Stimulated activated memory B cell treated with anti-CD40 and anti-IgM and Interleukin-4, amounts not matched to agents 10 μg/mL and 1 μg/mL and 100 μg/mL, for 72 hours (primary cell): Measurements from ENCODE around the gene TMEM86B.

Source experiments
- ATAC-seq: fragments of 150-1000 bp; cut with Tn5 transposase; 2 replicates; pipeline ENCODE4 v1.10.0; 2021
- H3K27ac Mint-ChIP-seq: one replicate; pipeline ENCODE4 v1.8.0; 2022; ENCODE audit warnings: mild to moderate bottlenecking, mixed read lengths
- H3K27me3 Mint-ChIP-seq: one replicate; pipeline ENCODE4 v1.8.0; 2022; ENCODE audit warnings: mixed read lengths
- H3K36me3 Mint-ChIP-seq: one replicate; pipeline ENCODE4 v1.8.0; 2022; ENCODE audit warnings: mixed read lengths
- H3K4me1 Mint-ChIP-seq: one replicate; pipeline ENCODE4 v1.8.0; 2022; ENCODE audit warnings: mixed read lengths
- H3K4me3 Mint-ChIP-seq: one replicate; pipeline ENCODE4 v1.8.0; 2022; ENCODE audit warnings: mild to moderate bottlenecking, moderate library complexity, mixed read lengths
- H3K9me3 Mint-ChIP-seq: one replicate; pipeline ENCODE4 v1.8.0; 2022; ENCODE audit warnings: mixed read lengths

The TMEM86B gene

DNA sequence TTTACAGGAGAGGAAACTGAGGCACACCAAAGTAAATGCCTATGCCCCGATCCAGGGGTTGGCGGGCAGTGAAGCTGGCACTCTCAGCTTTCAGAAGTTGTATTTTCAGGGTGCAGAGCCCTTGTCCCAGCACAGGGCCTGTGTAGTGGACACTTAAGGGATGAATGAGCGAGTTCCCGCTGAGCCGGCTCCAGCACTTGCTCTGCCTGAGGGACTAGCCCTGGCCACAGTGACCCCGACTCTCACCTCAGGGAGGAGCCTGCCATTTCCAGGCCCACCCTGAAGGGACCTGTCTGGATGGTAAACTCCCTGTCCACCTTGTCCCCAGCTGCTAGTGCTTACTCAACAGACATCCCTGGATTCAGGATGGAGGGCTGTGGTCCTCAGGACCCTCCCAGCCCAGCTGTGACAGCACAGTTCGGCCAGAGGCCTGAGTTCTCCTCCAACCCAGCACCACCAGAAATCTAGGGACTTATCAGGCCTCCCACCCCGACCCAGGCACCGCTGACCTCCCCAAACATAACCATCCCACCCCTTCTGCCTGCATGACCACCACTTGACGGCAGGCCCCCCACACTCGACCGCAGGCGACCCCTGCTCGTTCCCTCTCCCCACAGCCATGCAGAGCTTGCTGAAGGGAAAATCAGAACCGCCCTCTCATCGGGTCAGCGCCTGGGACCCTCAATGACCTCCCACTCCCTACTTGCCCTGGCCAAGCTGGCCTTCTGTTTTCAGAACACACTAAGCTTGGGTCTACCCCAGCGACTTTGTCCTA, 21.9 kb upstream of the TMEM86B start:
- no peaks in the 10 kb centered on the region for H3K27me3 Mint-ChIP-seq
- H3K4me3 Mint-ChIP-seq = peak overlapping the region; percentile 81
- H3K9me3 Mint-ChIP-seq = no peaks in the 10 kb centered on the region
- peaks cover 77% of the 10 kb centered on the region for H3K4me1 Mint-ChIP-seq
- peak overlapping the region; percentile 97 for H3K27ac Mint-ChIP-seq
- ATAC-seq = no peak
- H3K36me3 Mint-ChIP-seq = peaks cover 33% of the 10 kb centered on the region

DNA sequence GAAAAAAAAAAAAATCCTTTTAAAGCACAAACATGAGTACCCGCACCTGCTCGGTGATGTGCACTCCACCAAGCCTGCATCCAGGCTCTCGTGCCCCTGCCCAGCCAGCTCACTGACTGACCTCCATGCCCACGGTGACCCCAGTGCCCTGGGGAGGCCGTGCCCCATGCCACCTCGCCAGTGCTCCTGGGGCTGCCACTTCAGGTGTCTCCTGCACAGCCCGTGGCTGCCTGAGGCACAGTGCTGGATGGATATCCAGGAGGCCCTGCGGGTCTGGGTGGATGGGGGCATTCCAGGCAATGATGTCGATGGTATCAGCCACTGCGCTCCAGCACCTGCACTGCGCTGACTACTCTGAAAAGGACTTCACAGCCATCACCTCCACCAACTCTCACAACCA, 21.3 kb upstream of the TMEM86B start:
- Mint-ChIP-seq H3K27me3 (no peaks in the 10 kb centered on the region), H3K27ac (no peak overlapping the region), H3K4me1 (peaks cover 71% of the 10 kb centered on the region), H3K9me3 (no peaks in the 10 kb centered on the region), H3K36me3 (peaks cover 33% of the 10 kb centered on the region), H3K4me3 (no peak overlapping the region)
- no peak for ATAC-seq

DNA sequence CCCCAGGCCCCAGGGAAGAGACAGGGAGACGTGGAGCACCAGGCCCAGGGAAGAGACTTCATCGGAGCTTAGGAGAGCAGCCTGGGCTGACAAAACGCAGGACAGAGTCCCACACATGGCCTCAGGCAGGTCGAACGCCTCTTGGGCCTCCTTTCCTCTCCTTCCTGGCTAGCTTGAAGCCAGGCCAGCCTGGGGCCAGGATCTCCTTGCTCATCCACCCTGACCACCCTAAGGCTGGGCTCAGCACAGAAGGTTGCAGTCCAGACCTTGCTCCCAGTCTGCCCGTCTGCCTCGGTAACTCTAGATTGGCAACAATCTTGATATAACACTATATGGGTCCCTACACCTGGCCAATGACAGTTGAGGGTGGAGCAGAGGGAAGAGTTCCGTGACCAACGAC, 20.1 kb upstream of the TMEM86B start:
- H3K27ac Mint-ChIP-seq = peak overlapping the region; percentile 69
- H3K4me1 Mint-ChIP-seq = peaks cover 66% of the 10 kb centered on the region
- H3K36me3 Mint-ChIP-seq = peaks cover 44% of the 10 kb centered on the region
- no peak for ATAC-seq
- peak overlapping the region; percentile 28 for H3K4me3 Mint-ChIP-seq
- no peaks in the 10 kb centered on the region for H3K9me3 Mint-ChIP-seq
- H3K27me3 Mint-ChIP-seq = no peaks in the 10 kb centered on the region

DNA sequence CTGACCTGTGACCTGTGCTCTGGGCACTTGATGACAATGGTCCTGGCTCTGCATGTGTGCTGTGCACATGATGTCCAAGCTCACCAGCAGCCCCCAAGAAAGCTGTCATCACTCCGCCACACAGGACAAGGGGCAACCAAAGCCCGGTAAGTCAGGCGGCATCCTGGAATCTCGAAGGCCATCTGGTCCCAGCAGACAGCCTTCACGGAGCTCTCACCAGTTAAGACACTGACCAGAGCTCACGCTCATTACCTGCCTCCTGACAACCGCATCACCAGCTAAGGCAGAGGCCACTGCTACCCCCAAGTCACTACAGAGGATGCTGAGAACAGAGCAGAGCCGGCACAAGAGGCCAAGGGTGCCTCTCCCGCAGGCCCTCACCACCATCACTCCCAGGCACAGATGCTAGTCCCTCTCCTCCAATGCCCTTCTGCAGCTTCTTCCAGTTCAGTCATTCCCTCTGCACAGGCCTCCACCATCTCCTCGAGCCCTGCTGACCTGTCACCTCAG, 19.7 kb upstream of the TMEM86B start:
- no peak for ATAC-seq
- Mint-ChIP-seq H3K9me3 (no peaks in the 10 kb centered on the region), H3K36me3 (peaks cover 48% of the 10 kb centered on the region), H3K4me3 (peak overlapping the region; percentile 28), H3K27ac (peak overlapping the region; percentile 69), H3K27me3 (no peaks in the 10 kb centered on the region), H3K4me1 (peaks cover 61% of the 10 kb centered on the region)

DNA sequence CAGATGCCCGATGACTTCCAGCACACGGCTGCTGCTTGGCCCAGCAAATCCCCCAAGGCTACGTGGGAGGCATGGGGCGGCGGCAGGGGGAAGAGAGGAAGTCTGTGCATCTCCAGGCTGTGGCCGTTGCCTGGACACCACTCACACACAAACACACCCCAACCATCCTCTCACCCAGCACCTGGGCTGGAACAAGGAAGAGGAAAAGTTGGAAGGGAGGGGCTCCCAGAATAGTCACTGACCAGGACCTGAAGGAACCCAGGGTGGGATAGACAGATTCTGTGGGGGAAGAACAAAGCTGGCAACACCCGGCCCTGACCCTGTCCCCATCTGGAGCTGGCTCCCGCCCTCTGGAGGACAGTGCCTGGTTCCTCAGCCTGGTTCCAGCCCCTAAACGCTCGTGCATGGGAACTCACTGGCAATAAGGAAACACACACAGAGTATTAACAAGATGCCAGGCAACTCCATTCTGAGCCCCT, 19.1 kb upstream of the TMEM86B start:
- Mint-ChIP-seq H3K36me3 (peaks cover 54% of the 10 kb centered on the region), H3K9me3 (no peaks in the 10 kb centered on the region), H3K4me1 (peaks cover 59% of the 10 kb centered on the region), H3K27ac (no peak overlapping the region), H3K27me3 (no peaks in the 10 kb centered on the region), H3K4me3 (no peak overlapping the region)
- no peak for ATAC-seq

DNA sequence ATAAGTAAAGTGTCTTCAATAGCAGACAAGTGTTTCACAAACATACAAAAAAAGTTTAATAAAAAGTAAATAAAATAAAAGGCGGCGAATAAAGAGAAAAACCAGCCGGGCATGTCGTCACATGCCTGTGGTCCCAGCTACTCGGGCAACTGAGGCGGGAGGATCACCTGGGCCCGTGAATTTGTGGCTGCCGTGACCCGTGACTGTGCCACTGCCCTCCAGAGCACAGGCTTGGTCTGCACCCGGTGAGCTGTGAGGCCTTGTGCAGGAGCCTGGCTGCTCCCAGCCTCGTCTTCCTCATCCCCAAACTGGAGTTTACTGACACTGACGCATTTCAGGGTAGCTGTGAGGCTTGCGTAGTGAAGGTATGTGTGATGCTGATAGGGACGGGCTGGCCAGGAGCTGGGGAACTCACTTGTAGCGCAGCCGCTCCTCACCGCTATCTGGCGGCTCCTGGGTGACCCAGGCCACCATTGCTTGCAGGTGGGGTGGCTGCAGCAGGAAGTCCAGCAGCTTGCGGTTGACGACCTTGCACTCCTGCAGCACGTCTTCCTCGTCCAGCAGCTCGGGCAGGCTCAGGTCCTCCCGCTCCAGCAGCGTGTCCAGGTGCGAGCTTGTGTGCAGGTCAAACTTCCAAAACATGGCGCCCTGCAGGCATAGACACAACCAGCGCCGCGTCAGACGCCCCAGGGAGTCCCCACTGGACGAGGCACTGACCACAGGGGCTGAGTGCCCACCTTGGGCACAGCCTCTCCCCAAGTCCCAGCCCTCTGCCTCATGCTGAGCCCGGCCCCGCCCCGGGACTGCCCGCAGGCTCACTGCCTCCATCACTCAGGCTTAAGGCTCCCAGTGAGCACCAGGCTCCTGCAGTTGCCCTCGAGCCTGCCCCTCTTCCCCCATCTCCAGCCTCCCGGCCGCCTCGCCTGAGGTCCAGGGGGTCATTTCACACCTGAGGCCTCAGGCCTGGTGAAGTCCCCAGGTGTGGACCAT, 18.2 kb upstream of the TMEM86B start:
- no peaks in the 10 kb centered on the region for H3K9me3 Mint-ChIP-seq
- no peaks in the 10 kb centered on the region for H3K27me3 Mint-ChIP-seq
- H3K36me3 Mint-ChIP-seq = peaks cover 57% of the 10 kb centered on the region
- H3K27ac Mint-ChIP-seq = no peak overlapping the region
- ATAC-seq = no peak
- H3K4me1 Mint-ChIP-seq = peaks cover 53% of the 10 kb centered on the region
- no peak overlapping the region for H3K4me3 Mint-ChIP-seq

DNA sequence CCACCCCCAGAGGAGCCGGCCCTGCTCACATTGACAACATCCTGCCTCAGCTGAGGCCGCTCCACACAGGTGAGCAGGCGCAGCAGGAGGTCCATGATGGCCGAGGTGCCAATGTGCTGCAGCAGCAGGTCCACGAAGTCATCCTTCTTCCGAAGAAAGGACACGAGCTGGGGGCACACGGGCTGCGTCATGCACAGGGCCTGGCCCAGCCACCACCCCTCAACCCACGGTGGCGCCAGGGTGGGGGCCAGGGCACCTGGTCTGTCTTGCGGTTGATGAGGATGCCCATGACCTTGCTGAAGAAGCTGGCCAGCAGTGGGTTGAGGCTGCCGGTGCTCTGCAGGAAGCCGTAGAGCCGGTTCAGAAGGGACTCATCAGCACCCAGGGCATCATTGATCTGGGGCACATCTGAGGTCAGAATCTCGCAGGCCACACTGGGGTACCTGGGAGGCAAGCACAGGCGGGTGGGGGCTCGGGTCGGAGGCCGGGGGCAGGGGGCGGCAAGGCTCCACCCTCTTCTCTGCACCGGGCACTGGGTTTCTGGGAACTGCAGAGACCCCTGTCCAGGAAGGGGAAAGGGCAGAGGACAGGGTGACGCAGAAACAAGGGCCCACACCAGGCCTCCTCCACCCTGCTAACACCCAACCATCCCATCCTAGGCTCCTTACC, 16.8 kb upstream of the TMEM86B start:
- peaks cover 39% of the 10 kb centered on the region for H3K4me1 Mint-ChIP-seq
- no peak overlapping the region for H3K4me3 Mint-ChIP-seq
- H3K9me3 Mint-ChIP-seq = no peaks in the 10 kb centered on the region
- H3K27ac Mint-ChIP-seq = no peak overlapping the region
- no peaks in the 10 kb centered on the region for H3K27me3 Mint-ChIP-seq
- peaks cover 52% of the 10 kb centered on the region for H3K36me3 Mint-ChIP-seq
- ATAC-seq = no peak

DNA sequence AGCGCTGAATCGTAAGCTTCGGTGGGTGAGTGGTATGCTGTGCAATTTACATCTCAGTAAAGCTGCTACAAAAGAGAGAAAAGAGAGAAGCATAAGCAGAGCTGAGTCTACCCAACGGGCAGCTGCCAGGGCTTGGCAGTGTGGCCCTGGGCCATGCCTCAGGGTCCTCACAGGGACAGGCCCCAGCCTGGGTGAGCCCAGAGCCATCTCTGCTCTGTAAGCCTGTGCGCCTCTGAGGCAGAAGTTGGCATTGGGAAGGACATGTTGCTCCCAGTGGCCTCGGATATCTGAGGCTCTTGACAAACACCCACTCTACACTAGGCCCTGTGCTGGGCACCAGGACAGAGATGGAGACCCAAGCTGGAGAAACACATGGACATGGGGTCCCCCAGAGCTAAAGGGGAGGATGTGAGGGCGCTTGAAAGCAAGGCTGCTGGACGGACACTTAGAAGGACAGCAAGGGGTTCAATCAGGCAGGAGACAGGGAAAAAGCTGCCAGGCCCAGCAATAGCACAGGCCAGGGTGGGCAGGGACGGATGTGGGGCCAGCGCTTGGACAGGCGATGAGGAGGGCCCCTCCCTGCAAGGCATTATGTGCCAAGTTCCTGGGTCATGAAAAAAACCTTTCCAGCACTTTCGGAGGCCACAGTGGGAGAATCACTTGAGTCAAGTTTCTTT, 15.6 kb upstream of the TMEM86B start:
- Mint-ChIP-seq H3K27me3 (no peaks in the 10 kb centered on the region), H3K4me3 (no peak overlapping the region), H3K4me1 (peaks cover 35% of the 10 kb centered on the region), H3K9me3 (no peaks in the 10 kb centered on the region), H3K36me3 (peaks cover 58% of the 10 kb centered on the region), H3K27ac (no peak overlapping the region)
- ATAC-seq = no peak

DNA sequence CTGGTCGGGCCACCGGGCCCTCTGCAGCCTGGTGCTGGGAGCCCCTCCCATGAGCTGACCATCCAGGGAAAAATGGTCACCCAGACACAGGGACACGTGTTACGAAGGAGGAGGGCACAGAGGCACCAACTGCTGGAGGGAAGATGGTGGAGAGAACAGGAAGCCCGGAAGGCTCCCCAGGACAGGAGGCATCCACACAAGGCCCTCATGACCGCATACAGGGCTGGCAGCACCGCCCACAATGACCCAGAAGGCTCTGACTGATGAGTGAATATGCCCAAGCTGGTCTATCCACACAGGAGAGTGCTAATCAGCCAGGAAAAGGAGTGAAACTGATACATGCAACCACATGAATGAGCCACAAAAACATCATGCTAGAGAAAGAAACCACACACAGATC, 14.0 kb upstream of the TMEM86B start:
- Mint-ChIP-seq H3K27ac (no peak overlapping the region), H3K4me1 (peaks cover 19% of the 10 kb centered on the region), H3K36me3 (peaks cover 55% of the 10 kb centered on the region), H3K4me3 (no peak overlapping the region), H3K9me3 (no peaks in the 10 kb centered on the region), H3K27me3 (no peaks in the 10 kb centered on the region)
- ATAC-seq = no peak

DNA sequence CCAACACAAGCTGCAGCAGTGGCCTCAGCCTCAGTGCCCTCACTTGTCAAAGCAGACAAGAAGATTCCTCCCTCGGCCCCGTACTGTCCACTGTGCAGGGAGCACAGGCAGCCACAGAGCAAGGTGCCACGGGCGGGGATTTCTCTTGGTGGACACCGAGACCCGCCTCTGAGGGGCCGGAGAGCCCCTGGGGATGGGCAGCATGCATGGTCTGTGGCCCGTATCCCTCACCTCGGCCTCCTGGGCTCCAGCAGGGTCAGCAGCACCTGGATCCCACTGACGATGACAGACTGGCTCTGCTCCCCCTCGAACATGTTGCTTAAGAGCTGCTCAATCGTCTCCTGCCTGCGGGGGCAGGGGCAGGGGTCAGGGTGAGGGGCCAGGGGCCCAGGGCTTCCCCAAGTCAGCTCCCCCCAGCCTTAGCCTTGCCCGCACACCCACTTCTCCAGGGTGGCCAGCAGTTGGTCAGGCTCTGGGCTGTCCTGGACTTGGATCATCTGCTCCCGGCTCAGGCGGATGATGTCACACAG, 13.4 kb upstream of the TMEM86B start:
- Mint-ChIP-seq H3K4me3 (no peak overlapping the region), H3K27me3 (no peaks in the 10 kb centered on the region), H3K27ac (no peak overlapping the region), H3K4me1 (peaks cover 14% of the 10 kb centered on the region), H3K9me3 (no peaks in the 10 kb centered on the region), H3K36me3 (peaks cover 55% of the 10 kb centered on the region)
- ATAC-seq = no peak

DNA sequence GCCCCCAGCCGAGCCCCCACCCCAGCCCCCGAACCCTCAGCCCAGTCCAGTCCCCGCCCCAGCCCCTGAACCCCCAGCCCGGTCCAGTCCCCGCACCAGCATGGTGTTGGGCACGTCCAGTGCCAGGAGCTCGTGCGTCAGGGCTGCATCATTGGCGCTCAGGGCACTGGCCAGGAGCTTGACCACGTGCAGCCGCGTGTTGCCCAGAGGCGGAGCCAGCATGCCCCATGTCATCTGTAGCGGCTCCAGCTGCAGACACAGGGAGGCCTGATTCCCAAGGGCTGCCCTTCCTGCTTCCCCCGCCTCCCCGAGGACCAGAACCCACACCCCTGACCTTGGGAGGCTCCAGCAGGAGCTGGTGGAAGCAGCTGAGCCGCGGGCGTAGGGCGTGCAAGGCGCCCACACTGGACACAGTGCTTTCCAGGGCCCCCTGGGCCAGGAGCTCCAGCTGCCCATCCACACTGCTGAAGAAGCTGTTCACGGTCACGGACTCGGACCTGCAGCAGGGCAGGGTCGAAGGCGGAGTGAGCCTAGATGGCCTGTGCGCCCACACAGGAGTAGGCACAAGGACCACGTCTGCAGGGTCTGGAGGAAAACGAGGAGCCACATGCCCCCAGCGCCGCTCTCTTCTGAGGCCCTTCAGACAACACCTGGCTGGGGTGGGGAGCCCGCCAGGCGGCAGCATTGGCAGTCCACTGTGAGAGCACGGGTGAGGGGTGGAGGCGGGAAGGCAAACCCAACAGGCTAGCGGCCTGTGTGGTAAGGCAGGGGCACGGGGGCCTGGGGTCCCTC, 12.8 kb upstream of the TMEM86B start:
- Mint-ChIP-seq H3K36me3 (peaks cover 62% of the 10 kb centered on the region), H3K27me3 (no peaks in the 10 kb centered on the region), H3K4me3 (no peak overlapping the region), H3K9me3 (no peaks in the 10 kb centered on the region), H3K27ac (no peak overlapping the region), H3K4me1 (peaks cover 12% of the 10 kb centered on the region)
- no peak for ATAC-seq

DNA sequence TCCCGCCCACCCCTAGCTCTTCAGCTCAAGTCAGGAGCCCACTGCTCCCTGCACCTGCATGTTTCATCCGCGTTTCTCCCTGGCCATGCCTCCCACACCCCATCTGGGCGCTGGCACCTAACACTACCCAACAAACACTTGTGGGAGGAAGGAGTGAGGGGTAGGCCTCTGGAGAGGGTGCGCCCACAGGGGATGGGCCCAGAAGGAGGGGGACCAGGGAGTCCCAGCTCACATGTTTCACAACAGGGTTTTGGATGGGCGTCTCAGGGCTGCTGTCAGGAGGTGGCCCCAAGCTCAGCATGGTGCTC, 12.1 kb upstream of the TMEM86B start:
- ATAC-seq = no peak
- no peak overlapping the region for H3K4me3 Mint-ChIP-seq
- H3K9me3 Mint-ChIP-seq = no peaks in the 10 kb centered on the region
- peaks cover 62% of the 10 kb centered on the region for H3K36me3 Mint-ChIP-seq
- no peaks in the 10 kb centered on the region for H3K27me3 Mint-ChIP-seq
- H3K4me1 Mint-ChIP-seq = peaks cover 12% of the 10 kb centered on the region
- H3K27ac Mint-ChIP-seq = no peak overlapping the region

DNA sequence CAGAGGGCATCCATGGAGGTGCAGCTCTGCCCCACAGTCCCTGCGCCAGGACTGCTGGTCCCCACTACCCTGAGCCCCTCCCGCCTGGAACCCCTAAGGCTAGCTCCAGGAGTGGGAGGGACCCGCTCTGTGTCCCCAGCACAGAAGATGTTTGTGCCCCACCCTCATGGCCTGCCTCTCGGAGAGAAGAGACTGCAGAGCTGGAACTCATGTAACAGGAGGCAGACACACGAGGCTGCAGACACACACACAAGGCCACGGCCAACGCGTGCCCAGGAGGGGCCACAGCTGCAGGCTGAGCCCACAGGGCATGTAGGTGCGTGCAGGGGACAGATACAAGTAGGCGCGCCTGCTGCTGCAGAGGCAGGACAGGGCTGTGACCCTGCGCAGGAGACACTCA, 10.4 kb upstream of the TMEM86B start:
- Mint-ChIP-seq H3K36me3 (peaks cover 67% of the 10 kb centered on the region), H3K4me1 (peaks cover 8% of the 10 kb centered on the region)

DNA sequence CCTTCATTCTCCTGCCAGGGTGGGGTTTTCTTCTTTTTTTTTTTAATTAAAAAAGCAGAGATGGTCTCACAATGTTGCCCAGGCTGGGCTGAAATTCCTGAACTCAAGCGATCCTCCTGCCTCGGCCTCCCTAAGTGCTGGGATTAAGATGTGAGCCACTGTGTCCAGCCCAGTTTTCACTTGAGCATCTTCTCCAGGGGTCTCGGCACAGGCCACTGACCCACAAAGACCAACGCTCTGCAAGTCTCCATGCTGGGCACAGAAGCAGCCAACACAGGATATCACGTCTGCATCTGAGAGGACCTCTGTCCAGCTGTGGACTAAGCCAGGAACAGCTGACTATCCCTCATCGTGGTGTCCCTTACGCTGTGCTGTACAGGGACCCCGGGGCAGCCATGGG, 9.5 kb upstream of the TMEM86B start:
- H3K36me3 Mint-ChIP-seq = peaks cover 67% of the 10 kb centered on the region
- no peaks in the 10 kb centered on the region for H3K9me3 Mint-ChIP-seq
- no peak for ATAC-seq
- no peak overlapping the region for H3K27ac Mint-ChIP-seq
- no peak overlapping the region for H3K4me3 Mint-ChIP-seq
- no peaks in the 10 kb centered on the region for H3K27me3 Mint-ChIP-seq
- peaks cover 6% of the 10 kb centered on the region for H3K4me1 Mint-ChIP-seq

More for the DNA sequence above, 10.4 kb upstream of the TMEM86B start:
- no peak overlapping the region for H3K4me3 Mint-ChIP-seq
- H3K9me3 Mint-ChIP-seq = no peaks in the 10 kb centered on the region
- no peaks in the 10 kb centered on the region for H3K27me3 Mint-ChIP-seq
- no peak overlapping the region for H3K27ac Mint-ChIP-seq
- ATAC-seq = no peak
